Measurements from ENCODE around the gene SCART1. TPM values are rescaled to one million over a fixed set of nuclear protein-coding genes. Genes with fewer than 3 reads are reported as not detected.
"Not testable (repeated sequence)": the region's sequence is repeated elsewhere in the genome, so short reads cannot be mapped to it uniquely, and the experiment has no call there.

SCART1 gene
- total RNA-seq: 0.30 TPM
- long read RNA-seq: 0 reads

- no peak for DNase-seq (ENCODE audit: missing footprints)
- ATAC-seq: no peak
- intact Hi-C loops (cut with DNase I): no loop called here
Observed at GRCh38 chr10:133453516-133454203, at the start of gene SCART1. Gene SCART1 (plus strand): TSS chr10:133453945. CDS start chr10:133453998, 53 bp downstream.

DNA sequence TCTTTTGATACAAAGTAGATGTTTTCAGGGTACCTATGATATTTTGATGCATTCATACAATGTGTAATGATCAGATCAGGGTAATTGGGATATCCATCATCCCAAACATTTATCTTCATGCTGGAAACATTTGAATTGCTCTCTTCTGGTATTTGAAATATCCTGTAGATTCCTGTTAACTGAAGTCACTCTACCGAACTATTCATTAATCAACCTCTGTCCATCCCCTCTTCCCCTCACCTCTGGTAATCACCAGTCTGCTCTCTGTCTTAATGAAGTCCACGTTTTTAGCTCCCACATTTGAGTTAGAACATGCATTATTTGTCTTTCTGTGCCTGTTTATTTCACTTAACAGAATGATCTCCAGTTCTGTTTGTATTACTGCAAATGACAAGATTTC, 48.5 kb upstream of the SCART1 start:
- intact Hi-C loops (cut with DNase I): no loop called here
- no peak for ATAC-seq
- no peak for DNase-seq (ENCODE audit: missing footprints)

- intact Hi-C loops (cut with DNase I): no loop called here
- ATAC-seq: no peak
- DNase-seq (ENCODE audit: missing footprints): no peak
Observed at GRCh38 chr10:133405844-133406527, 47.8 kb upstream of the SCART1 start.

- DNase-seq (ENCODE audit: missing footprints) (no peak), ATAC-seq (no peak)
- intact Hi-C loops (cut with DNase I): no loop called here
Observed at GRCh38 chr10:133411523-133412380, 42.0 kb upstream of the SCART1 start.

- intact Hi-C loops (cut with DNase I): no loop called here
- no peak for DNase-seq (ENCODE audit: missing footprints)
- ATAC-seq: no peak
Observed at GRCh38 chr10:133412381-133412711, 41.4 kb upstream of the SCART1 start.

DNA sequence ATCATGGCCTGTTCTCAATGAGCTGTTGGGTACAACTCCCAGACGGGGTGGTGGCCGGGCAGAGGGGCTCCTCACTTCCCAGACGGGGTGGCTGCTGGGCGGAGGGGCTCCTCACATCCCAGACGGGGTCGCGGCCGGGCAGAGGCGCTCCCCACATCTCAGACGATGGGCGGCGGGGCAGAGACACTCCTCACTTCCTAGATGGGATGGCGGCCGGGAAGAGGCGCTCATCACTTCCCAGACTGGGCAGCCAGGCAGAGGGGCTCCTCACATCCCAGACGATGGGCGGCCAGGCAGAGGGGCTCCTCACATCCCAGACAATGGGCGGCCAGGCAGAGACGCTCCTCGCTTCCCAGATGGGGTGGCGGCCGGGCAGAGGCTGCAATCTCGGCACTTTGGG, 39.3 kb upstream of the SCART1 start:
- ATAC-seq; intact Hi-C loops (cut with DNase I); DNase-seq (ENCODE audit: missing footprints): not testable (repeated sequence)

- intact Hi-C loops (cut with DNase I): no loop called here
- DNase-seq (ENCODE audit: missing footprints) (no peak), ATAC-seq (no peak)
Observed at GRCh38 chr10:133415752-133416151, 38.0 kb upstream of the SCART1 start.

- DNase-seq (ENCODE audit: missing footprints): peak; percentile 32
- no peak for ATAC-seq
- intact Hi-C loops (cut with DNase I): no loop called here
Observed at GRCh38 chr10:133418289-133418993, 35.3 kb upstream of the SCART1 start.

DNA sequence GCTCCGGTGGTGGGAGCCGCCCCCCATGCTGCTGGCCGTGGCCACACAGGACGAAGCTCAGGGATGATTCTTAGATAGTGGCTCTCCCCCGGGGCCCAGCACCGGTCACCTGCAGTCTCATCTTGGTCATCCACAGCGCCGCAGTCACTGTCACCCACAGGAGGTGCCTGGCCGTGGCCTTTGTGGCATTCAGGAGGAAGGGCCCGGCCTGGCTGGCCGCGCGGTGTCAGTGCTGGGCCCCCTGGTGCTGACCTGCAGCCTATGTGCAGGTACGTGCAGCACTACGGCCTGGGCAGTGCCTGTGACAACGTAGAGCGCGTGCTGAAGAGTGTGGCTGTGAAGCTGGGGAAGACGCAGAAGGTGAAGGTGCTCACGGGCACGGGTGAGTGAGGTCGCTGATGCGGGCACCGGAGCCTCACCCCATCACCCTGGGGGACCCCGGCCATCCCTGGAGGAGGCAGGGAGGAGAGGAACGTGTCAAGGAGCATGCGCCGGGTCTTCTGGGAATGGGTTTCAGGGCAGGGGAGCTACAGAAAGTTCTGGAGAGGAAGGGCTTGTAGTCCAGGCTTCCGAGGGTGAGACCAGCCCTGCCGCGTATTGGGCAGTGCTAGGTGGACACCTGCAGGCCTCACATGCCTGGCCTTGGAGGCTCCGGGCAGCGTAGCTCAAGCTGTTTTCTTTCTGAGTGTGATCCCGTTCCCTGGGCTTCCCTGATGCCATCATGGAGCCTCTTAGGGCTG, 34.4 kb upstream of the SCART1 start:
- intact Hi-C loops (cut with DNase I): no loop called here
- peak; percentile 41 for DNase-seq (ENCODE audit: missing footprints)
- no peak for ATAC-seq

DNA sequence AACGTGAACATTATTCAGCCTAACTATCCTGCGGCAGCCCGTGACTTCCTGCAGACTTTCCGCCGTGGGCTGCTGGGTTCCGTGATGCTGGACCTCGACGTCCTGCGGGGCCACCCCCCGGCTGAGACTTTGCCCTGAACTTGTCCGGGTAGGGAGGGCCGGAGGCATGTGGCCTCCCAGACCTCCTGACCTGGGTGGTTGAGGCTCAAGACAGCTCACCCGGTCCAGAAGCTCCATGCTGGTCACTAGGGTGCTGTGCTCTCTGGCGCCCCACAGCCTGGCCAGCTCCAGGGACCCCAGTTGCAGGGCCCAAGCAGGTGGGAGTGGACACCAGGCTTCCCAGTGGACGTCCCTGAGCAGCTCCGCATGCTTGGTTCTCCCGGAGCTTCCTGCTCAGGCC, 33.7 kb upstream of the SCART1 start:
- DNase-seq (ENCODE audit: missing footprints): peak; percentile 39
- ATAC-seq: no peak
- intact Hi-C loops (cut with DNase I): no loop called here

DNA sequence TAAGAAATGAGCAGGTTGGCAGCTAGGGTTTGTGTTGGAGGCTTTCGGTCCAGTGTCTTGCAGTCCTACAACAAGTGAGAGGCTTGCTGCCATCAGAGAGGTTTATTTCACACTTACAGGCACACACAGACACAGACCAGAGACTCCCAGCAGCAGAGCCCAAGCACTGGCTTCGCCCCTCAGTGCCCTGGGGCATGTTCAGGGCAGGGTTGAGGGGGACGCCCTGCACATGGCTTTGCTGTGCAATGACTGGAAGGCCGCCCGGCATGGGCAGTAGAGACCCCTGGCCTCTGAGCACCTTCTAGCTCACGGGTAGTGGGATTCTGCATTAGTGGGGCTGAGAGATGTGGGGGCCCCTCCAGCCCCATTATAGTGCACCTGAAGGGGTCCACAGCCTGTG, 33.2 kb upstream of the SCART1 start:
- ATAC-seq (no peak), DNase-seq (ENCODE audit: missing footprints) (peak; percentile 65)
- intact Hi-C loops (cut with DNase I): no loop called here

DNA sequence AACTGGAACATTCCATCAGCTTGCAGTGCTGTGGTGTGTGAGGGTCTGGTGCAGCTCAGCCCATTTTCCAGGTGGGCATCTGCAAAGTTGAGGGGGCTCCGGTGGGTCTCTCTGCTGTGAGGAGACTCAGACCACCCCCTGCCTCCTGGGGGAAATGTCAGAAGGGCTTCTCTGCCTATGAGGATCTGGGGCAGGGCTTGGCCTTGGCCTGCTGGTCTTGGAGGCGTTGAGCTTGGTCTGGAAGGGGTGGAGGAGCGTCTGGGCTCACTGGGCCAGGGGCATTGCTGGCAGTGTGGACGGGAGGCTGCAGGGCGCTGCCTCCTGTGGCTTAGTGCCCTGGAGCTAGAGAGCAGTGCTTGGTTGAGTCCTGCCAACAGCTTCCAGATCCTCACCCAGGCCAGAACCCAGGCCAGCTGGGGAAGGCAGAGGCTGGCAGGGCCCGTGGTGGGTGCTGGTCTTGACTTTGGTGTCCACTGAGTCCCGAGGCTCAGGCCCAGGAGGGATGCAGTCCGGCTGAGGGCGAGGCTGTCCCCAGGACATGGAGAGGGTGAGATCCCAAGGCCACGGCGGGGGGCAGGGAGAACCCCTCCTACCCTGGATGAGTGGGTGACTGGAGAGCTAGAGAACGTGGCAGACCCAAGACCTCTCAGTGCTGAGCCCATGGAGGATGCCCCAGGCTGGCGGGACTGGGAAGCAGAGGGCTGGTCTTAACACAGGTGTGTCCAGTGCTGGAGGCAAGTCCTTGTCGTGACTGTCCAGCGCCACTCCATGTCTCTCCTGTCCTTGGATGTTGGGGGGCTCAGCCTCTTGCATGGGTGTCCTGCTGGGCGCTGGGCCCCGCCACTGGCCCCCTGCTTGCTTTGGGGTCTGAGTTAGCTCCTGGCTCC, 32.2 kb upstream of the SCART1 start:
- DNase-seq (ENCODE audit: missing footprints) (peak; percentile 60), ATAC-seq (no peak)
- intact Hi-C loops (cut with DNase I): no loop called here

DNA sequence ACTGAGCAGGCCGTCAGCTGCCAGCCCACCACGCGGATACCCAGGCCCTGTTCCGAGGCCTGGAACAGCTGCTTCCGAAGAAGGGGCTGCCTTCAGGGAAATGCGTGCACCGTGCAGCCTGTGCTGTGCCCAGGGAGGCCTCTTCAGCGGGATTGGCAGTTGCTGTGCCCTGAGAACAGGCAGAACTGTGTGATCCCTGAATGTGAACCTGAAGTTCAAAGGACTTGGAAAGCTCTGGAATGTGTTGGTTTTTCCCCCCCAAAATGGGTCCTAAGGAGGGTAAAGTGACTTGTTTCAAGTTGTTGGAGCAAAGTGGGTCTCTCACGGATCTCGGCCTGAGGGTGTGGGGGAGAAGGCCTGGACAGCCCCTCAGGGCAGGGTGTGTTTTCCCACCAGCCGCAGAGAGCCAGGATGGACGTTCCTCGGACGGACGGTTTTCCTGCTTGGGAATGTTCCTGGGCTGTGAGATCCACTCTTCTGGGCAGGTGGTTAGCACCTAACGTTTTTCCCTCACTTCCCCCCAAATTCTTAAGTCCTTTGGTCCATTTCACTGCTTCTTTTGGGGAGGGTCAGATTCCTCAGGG, 31.4 kb upstream of the SCART1 start:
- intact Hi-C loops (cut with DNase I): no loop called here

DNA sequence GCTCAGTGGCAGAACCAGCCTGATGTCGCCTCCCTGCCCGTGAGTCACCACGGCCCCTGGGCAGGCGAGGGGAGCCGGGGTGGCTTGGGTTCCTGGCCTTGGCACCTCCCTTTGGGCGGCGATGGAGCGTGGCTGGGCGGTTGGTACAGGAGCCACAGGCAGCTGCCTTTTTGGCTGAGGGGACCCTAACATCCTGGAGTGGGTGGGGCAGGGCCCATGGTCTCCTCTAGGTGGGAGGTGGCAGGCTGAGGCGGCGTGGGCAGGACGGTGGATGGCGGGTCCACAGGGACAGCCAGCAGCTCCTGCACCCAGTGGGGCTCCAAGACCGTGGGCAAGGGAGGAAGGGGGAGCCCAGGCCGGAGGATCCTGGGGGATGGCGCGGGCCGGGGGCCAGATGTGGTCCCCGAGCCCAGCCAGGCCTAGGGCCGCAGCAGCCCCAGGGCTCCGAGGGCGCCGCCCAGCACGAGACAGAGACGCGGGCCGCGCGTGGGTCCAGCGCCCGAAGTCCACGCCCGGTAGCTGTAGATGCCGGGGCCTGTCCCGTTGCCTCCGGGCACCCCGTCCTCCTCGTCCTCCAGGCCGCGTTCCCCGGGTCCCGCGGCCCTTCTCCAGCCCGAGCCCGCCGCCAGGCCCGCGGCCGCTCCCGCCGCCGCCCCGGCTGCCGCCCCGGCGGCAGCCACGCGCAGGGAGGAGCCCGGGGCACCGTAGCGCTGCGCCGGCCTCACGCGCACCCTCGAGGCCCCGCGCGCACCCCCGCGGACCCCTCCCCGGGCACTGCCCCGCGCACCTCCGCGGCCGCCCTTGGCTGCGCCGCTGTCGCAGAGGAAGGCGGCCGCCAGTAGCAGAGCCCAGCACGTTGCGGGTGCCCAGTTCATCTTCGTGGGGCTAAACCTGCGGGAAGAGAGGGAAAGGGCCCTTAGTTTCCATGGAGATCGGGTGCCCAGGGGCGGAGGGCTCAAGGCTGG, 30.7 kb upstream of the SCART1 start:
- ATAC-seq (no peak), DNase-seq (ENCODE audit: missing footprints) (peak; percentile 67)
- intact Hi-C loops (cut with DNase I): no loop called here

More for the DNA sequence above, 31.4 kb upstream of the SCART1 start:
- DNase-seq (ENCODE audit: missing footprints) (peak; percentile 50), ATAC-seq (no peak)

DNA sequence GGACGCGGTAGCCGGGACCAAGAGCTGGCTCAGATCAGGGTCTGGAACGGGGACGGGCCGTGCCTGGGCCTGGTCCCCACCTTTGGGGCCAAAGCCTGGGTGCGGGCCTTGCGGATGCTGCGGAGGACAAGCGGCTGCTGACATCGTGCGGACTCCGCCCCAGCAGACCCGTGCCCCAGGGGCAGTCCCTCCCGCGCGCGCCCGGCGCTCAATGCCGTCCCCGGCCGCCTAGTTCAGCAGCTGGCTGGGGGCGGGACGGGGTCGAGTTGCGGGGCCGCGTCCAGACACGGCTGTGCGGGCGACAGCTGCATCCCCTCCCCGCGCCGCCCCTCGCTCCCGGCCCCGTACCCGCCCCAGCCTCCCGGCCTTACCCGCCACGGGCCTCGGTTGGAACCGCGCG, 29.6 kb upstream of the SCART1 start:
- intact Hi-C loops (cut with DNase I); ATAC-seq; DNase-seq (ENCODE audit: missing footprints): not testable (repeated sequence)

GRCh38 chr10:133424601-133425000, 29.1 kb upstream of the SCART1 start, which contains the start of gene SPRN:
Gene SPRN (minus strand): TSS chr10:133424625. CDS start chr10:133423681, 944 bp downstream.
- intact Hi-C loops (cut with DNase I); DNase-seq (ENCODE audit: missing footprints); ATAC-seq: not testable (repeated sequence)

All from Right ventricle myocardium inferior (tissue), 1 donor.